ENCODE measurements around the gene SEMA5A. TPM values are rescaled to one million over a fixed set of nuclear protein-coding genes. Genes with fewer than 3 reads are reported as not detected.

The SEMA5A gene
- total RNA-seq, 6 experiments from 2014 or later: 3.1 to 12.6 (median 5.7) TPM

- no peak for ATAC-seq
- H3K9me3 ChIP-seq: no peaks in the 10 kb centered on the region
- WGBS (ENCODE audit: insufficient coverage, low coverage, low lambda C conversion rate, missing lambda C conversion rate): 80% methylated on average over 8 of the region's 9 CpGs
- no peak overlapping the region for H3K4me3 ChIP-seq
- no peaks in the 10 kb centered on the region for H3K36me3 ChIP-seq
- no peak for DNase-seq
- intact Hi-C loops (cut with DNase I): no loop called here
- no peaks in the 10 kb centered on the region for H3K27me3 ChIP-seq
- H3K27ac ChIP-seq: no peak overlapping the region
- no peak for TF ChIP-seq CTCF (IDR thresholded peaks at IDR 0.05)
- no peak for TF ChIP-seq POLR2A (IDR thresholded peaks at IDR 0.05)
- H3K4me1 ChIP-seq: no peaks in the 10 kb centered on the region
Measured at GRCh38 chr5:9241479-9242305, 304.2 kb downstream of the SEMA5A start.

- H3K9me3 ChIP-seq: no peaks in the 10 kb centered on the region
- H3K36me3 ChIP-seq: no peaks in the 10 kb centered on the region
- H3K4me3 ChIP-seq: no peak overlapping the region
- no peaks in the 10 kb centered on the region for H3K27me3 ChIP-seq
- no peak for TF ChIP-seq POLR2A (IDR thresholded peaks at IDR 0.05)
- no peak for TF ChIP-seq CTCF (IDR thresholded peaks at IDR 0.05)
- intact Hi-C loops (cut with DNase I): no loop called here
- WGBS (ENCODE audit: insufficient coverage, low coverage, low lambda C conversion rate, missing lambda C conversion rate): 63% methylated on average over 2 of the region's 2 CpGs
- H3K4me1 ChIP-seq: no peaks in the 10 kb centered on the region
- no peak overlapping the region for H3K27ac ChIP-seq
- ATAC-seq (no peak), DNase-seq (no peak)
Measured at GRCh38 chr5:9240431-9240830, 305.4 kb downstream of the SEMA5A start.

DNA sequence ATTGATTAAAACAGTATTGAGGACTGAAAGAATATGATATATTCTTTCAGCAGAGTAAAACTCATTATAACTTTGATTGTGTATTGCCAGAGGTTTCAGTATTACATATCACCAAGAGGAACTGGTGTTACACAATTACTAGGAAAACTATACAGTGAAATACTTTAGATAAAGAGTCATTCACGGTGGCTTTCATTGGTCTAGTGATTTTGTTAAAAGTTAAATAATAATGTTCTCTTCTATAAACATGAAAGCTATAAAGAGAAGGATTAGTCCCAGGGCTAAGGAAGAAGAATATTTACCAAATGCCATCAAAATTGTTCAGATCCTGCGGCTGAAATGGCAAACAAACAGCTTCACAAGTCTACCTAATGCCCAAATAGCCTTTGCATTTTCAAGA lies 306.2 kb downstream of the SEMA5A start:
- intact Hi-C loops (cut with DNase I): no loop called here
- no peak for DNase-seq
- Histone ChIP-seq H3K27ac (no peak overlapping the region), H3K27me3 (no peaks in the 10 kb centered on the region), H3K4me3 (no peak overlapping the region), H3K9me3 (no peaks in the 10 kb centered on the region), H3K36me3 (no peaks in the 10 kb centered on the region), H3K4me1 (no peaks in the 10 kb centered on the region)
- WGBS (ENCODE audit: insufficient coverage, low coverage, low lambda C conversion rate, missing lambda C conversion rate): 77% methylated on average over 2 of the region's 2 CpGs
- no peak for ATAC-seq
- TF ChIP-seq CTCF (IDR thresholded peaks at IDR 0.05) (no peak), POLR2A (IDR thresholded peaks at IDR 0.05) (no peak)

DNA sequence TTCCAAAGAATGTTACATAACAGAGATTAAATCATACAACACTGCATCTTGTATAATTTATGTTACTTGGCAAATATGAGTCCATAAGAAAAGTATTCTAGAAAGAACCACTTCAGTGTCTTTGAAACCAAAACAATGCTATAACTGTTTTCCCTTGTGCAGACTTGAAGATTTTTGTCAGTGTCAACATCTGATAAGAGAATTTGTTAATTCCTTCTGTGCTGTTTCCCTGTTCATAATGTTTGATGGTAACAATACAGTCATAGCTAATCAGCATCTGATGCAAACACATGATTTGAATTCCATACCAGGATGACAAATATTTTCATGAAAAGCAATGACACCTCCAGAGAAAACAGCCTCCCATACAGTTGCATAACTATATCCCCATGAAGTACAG lies 306.8 kb downstream of the SEMA5A start:
- Histone ChIP-seq H3K36me3 (no peaks in the 10 kb centered on the region), H3K27ac (no peak overlapping the region), H3K4me3 (no peak overlapping the region), H3K4me1 (no peaks in the 10 kb centered on the region), H3K9me3 (no peaks in the 10 kb centered on the region), H3K27me3 (no peaks in the 10 kb centered on the region)
- no peak for ATAC-seq
- DNase-seq: no peak
- TF ChIP-seq CTCF (IDR thresholded peaks at IDR 0.05) (no peak), POLR2A (IDR thresholded peaks at IDR 0.05) (no peak)
- intact Hi-C loops (cut with DNase I): no loop called here

GRCh38 chr5:9233712-9234111 lies 312.2 kb downstream of the SEMA5A start:
- Histone ChIP-seq H3K4me1 (no peaks in the 10 kb centered on the region), H3K27me3 (no peaks in the 10 kb centered on the region), H3K4me3 (no peak overlapping the region), H3K27ac (no peak overlapping the region), H3K9me3 (no peaks in the 10 kb centered on the region), H3K36me3 (no peaks in the 10 kb centered on the region)
- ATAC-seq (no peak), DNase-seq (no peak)
- TF ChIP-seq CTCF (IDR thresholded peaks at IDR 0.05): no peak
- TF ChIP-seq POLR2A (IDR thresholded peaks at IDR 0.05): no peak
- intact Hi-C loops (cut with DNase I): no loop called here
